Neural progenitor cell (in vitro differentiated cells): ENCODE measurements around the gene NPC1.

Source experiments
- EZH2 ChIP-seq: fragments of 200-600 bp; sonication (generic); IDR thresholded peaks from 2 replicates; pipeline ENCODE4 v1.6.1; 2017; ENCODE audit warnings: antibody characterized with exemption, mild to moderate bottlenecking, moderate library complexity
- TF ChIP-seq, protein P1 (sequence below): fragments of 200-600 bp; sonication (generic); IDR thresholded peaks from 2 replicates; pipeline ENCODE4 v1.5.1; 2017; ENCODE audit warnings: antibody characterized with exemption, mild to moderate bottlenecking

DNA sequence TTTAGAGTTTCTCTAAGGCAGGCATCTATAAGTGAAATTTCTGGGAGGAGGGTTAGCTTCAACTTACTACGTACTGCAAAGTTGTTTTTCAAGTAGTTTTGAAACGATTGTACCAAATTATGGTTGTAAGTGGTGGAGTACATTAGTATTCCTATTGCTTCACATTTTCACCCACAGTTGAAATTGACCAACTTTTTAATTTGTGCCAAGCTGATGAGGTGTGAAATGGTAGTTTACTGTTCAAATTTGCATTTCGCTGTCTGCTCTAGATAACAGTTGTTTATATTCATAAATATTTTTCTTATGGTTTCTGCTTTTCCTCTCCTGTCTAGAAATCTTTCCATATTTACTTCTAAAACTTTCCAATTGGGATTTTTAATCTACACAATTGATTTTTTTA, 18.6 kb downstream of the NPC1 start:
- TF ChIP-seq, protein P1, sequence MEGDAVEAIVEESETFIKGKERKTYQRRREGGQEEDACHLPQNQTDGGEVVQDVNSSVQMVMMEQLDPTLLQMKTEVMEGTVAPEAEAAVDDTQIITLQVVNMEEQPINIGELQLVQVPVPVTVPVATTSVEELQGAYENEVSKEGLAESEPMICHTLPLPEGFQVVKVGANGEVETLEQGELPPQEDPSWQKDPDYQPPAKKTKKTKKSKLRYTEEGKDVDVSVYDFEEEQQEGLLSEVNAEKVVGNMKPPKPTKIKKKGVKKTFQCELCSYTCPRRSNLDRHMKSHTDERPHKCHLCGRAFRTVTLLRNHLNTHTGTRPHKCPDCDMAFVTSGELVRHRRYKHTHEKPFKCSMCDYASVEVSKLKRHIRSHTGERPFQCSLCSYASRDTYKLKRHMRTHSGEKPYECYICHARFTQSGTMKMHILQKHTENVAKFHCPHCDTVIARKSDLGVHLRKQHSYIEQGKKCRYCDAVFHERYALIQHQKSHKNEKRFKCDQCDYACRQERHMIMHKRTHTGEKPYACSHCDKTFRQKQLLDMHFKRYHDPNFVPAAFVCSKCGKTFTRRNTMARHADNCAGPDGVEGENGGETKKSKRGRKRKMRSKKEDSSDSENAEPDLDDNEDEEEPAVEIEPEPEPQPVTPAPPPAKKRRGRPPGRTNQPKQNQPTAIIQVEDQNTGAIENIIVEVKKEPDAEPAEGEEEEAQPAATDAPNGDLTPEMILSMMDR, result no peak
- no peak for TF ChIP-seq EZH2
